ENCODE data around the gene CLCNKA. TPM values are rescaled to one million over a fixed set of nuclear protein-coding genes. Genes with fewer than 3 reads are reported as not detected.

The CLCNKA gene
- total RNA-seq, 2 donors from 2014 or later: 0.20 TPM; not detected in 1

DNA sequence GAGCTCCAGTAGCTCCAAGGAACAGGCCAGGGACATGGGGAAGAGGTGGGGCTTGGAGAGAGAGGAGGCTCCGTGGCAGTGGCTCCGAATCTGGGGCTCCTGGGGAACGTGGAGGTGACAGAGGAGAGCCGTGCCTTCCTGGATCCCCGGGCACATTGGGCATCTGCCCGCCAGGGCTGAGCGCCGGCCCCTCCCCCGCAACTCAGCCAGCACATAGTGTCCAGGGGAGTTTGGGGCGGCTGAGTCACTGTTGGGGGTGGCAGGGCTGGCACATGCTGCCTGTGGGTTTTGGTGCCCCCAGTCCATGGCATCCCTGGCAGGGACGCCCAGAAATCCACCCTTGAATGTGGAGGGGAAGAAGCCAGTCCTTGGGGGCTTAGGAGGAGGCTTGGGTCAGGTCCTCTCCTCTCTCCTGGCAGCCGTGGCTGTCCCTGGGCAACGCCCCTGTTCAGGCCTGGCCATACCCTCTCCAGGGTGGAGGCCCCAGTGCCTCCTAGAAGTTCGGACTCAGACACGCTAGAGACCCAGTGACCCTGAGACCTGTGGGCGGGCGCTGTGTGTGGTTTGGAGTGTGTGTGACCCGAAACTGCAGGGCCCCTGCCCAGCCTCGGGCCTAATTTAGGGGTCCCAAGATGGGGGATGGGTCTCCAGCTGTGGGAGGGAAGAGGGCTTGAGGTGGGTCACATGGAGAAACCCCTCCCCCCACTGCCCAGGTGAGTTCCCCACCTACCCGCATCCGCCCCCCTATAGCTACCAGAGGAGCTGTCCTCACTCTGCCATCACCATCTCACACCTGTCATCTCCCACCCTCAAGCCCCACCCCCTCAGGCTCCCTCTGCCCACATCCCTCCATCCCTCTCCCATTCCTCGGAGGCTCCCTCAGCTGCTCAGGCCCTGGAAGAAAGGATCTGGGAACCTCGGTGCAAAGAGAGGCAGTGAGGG lies 5.6 kb upstream of the CLCNKA start:
- no peak for DNase-seq (ENCODE audit: low spot score)
- Histone ChIP-seq H3K4me1 (peaks cover 0 to 64% of the 10 kb centered on the region in 2 donors), H3K27me3 (no peaks in the 10 kb centered on the region), H3K27ac (peak overlapping the region; percentile 93 to 94), H3K36me3 (peaks cover 31% of the 10 kb centered on the region), H3K9me3 (no peaks in the 10 kb centered on the region), H3K4me3 (peak overlapping the region; percentile 60 to 68)
- TF ChIP-seq, protein P1, sequence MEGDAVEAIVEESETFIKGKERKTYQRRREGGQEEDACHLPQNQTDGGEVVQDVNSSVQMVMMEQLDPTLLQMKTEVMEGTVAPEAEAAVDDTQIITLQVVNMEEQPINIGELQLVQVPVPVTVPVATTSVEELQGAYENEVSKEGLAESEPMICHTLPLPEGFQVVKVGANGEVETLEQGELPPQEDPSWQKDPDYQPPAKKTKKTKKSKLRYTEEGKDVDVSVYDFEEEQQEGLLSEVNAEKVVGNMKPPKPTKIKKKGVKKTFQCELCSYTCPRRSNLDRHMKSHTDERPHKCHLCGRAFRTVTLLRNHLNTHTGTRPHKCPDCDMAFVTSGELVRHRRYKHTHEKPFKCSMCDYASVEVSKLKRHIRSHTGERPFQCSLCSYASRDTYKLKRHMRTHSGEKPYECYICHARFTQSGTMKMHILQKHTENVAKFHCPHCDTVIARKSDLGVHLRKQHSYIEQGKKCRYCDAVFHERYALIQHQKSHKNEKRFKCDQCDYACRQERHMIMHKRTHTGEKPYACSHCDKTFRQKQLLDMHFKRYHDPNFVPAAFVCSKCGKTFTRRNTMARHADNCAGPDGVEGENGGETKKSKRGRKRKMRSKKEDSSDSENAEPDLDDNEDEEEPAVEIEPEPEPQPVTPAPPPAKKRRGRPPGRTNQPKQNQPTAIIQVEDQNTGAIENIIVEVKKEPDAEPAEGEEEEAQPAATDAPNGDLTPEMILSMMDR (IDR thresholded peaks at IDR 0.05): no peak

DNA sequence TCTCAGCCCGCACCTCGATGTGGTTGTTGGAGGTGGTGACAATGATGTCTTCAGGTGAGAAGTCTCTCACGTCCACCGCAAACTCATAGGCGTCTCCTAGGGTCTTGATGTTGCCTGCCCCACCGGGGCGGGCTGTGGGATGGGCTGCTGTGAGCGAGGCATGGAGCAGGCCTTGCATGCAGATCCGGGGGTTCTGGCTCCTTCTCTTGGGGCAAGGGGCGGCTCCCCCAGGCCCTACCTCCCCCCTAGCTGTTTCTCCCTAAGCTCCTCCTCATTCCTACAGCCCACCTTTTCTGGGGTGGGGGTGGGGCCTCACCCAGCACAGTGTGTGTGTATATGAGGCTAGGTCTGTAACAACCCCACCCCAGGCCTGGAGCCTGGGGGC lies 4.8 kb upstream of the CLCNKA start:
- H3K4me1 ChIP-seq: peaks cover 0 to 70% of the 10 kb centered on the region in 2 donors
- DNase-seq (ENCODE audit: low spot score): no peak

DNA sequence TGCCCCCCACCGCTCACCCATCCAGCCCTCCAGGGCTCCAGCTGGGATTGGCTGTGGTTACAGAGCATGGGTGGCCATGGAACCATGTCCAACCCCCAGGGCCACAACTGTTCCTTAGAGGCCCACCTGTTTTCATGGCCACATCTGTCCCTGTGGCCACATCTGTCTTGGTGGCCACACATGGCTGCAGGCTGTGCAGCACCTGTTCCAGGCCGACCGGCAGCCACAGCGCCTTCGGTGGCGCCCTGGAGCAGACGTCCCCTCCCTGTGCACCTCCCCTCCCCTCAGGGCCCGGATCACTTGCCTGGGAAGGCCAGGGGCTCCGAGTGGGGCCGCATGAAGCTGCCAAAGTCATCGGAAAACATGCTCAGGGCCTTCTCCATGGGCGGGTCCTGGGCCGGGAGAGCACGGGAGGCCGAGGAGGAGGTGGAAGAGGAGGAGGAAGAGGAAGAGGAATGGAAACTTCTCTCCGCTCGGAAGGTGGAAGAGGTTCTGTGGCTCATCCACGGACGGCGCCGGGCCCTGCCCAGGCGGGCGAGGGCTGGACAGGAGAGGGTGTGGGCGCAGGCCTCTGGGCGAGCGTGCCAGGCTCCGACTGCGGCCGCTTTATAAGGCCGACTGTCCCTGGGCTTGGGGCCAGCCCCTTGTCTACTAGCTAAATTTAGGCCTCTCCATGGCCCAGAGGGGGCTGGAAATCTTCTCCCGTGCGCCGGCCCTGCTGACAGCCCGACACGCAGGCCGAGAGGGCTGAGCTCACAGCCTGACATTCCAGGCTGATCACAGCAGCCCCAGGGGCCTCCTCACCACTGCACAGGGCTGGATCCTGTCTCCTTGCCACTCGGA lies 4.2 kb upstream of the CLCNKA start, which contains the start of gene HSPB7:
HSPB7 (minus strand) TSS at position 583 of the 843 bp plus-strand sequence; CDS start at position 503, 80 bp downstream.
- Histone ChIP-seq H3K4me3 (peak within 1 kb of the TSS; percentile 60 to 68), H3K27me3 (no peaks in the 10 kb centered on the region), H3K4me1 (peaks cover 0 to 66% of the 10 kb centered on the region in 2 donors), H3K9me3 (no peaks in the 10 kb centered on the region), H3K36me3 (peaks cover 31% of the 10 kb centered on the region), H3K27ac (peak within 1 kb of the TSS; percentile 93 to 94)
- DNase-seq (ENCODE audit: low spot score): peak; percentile 91
- TF ChIP-seq, protein P1 (IDR thresholded peaks at IDR 0.05): peak in 1 of 2 donors; percentile 21

More for the DNA sequence above, 4.8 kb upstream of the CLCNKA start:
- Histone ChIP-seq H3K27me3 (no peaks in the 10 kb centered on the region), H3K9me3 (no peaks in the 10 kb centered on the region), H3K4me3 (peak overlapping the region; percentile 60 to 68), H3K36me3 (peaks cover 31% of the 10 kb centered on the region), H3K27ac (peak overlapping the region; percentile 93 to 94)
- TF ChIP-seq, protein P1 (IDR thresholded peaks at IDR 0.05): no peak

DNA sequence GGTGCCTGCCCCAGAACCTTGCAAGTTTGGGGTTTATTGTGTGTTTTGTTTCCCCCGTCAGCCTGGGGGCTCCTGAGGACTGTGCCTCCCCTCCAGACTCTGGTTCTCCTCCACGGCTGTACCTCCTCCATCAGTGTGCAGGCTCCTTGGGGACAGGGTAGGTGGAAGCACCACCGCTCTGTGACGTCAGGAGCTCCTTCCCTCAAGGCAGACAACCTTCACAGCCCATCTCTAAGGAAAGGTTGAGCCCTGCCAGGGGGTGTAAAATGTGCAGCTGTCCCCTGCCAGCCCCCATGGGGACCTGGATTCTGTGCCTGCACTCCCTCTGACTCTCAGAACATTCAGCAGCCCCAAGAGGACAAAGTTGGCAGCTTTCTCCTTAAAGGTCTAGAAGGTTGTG lies 3.5 kb upstream of the CLCNKA start:
- Histone ChIP-seq H3K36me3 (peaks cover 31% of the 10 kb centered on the region), H3K4me3 (peak overlapping the region; percentile 30 to 60), H3K9me3 (no peaks in the 10 kb centered on the region), H3K27me3 (no peaks in the 10 kb centered on the region), H3K27ac (peak overlapping the region; percentile 93 to 94), H3K4me1 (peaks cover 0 to 60% of the 10 kb centered on the region in 2 donors)
- no peak for DNase-seq (ENCODE audit: low spot score)
- TF ChIP-seq, protein P1 (IDR thresholded peaks at IDR 0.05): no peak

DNA sequence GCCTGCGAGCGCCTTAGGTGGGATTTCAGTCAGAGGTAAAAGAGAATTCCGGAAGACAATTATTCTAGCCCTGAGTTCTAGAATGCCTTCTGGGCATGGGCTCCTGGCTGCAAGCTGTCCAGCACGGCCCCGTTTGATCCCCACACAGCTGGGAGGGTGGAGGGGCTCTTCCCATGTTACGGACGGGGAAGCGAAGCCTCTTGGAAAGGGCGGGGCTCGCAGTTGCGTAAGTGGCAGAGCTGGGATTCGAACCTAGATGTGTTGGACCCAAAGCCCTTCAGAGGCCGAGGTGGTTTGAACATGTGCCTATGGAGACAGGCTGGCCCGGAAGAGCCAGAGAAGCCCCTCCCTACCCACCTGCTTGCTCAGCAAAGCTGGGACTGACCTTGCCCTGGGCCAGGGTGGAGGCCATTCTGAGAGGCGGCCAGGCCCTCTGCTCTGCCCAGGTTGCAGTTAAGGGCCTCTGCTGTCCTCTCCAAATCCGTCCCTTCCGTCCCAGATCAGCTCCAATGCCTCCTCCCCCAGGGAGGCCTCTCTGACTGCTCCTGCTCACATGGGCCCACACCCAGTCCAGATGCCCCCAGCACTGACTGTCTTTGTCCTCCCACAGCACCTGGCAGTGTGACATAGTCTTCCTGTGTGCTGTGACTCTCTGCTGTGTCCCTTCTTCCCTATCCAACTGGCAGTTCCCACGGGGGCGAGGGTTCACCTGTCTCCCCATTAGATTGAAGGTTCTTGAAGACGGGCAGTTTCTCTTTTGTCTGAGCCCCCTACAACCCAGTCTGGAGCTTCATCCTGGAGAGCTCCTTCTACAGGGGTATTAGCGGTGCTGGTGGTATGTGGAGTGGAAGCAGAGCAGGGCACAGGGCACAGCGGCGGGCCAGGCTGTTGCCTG lies 2.8 kb upstream of the CLCNKA start:
- Histone ChIP-seq H3K4me3 (peak overlapping the region; percentile 30 to 60), H3K27me3 (no peaks in the 10 kb centered on the region), H3K9me3 (no peaks in the 10 kb centered on the region), H3K36me3 (peaks cover 31% of the 10 kb centered on the region), H3K27ac (peak overlapping the region; percentile 93 to 94), H3K4me1 (peaks cover 0 to 54% of the 10 kb centered on the region in 2 donors)
- TF ChIP-seq, protein P1 (IDR thresholded peaks at IDR 0.05): no peak
- DNase-seq (ENCODE audit: low spot score): no peak
